CD8-positive, alpha-beta memory T cell (primary cell): ENCODE results near the gene ZNF614. TPM values are rescaled to one million over a fixed set of nuclear protein-coding genes. Genes with fewer than 3 reads are reported as not detected.
"Not testable (repeated sequence)": the region's sequence is repeated elsewhere in the genome, so short reads cannot be mapped to it uniquely, and the experiment has no call there.

ENCODE experiments used
- CTCF ChIA-PET: fragments of 350-600 bp; sonication (Branson Sonifier 250); formaldehyde crosslinking; loops from one replicate; lab custom pipeline; 2021; ENCODE audit warnings: antibody characterized with exemption; lab: Charles Lee
- POLR2A ChIA-PET: fragments of 350-600 bp; sonication (Branson Sonifier 250); formaldehyde crosslinking; loops from one replicate; lab custom pipeline; 2021; ENCODE audit warnings: antibody characterized with exemption; lab: Charles Lee
- DNase-seq, 5 donors: peaks; one replicate each; pipeline versions ENCODE4 v3.0.0 to v3.0.0-alpha.2; 2020 to 2022; ENCODE audit warnings: mixed read lengths in 1 of 5
- H3K27ac ChIP-seq: one replicate; pipeline ENCODE4 v1.7.0; 2013; ENCODE audit warnings: low read depth, mild to moderate bottlenecking, low read length, moderate library complexity
- H3K27me3 ChIP-seq: 2 replicates; pipeline ENCODE4 v1.7.0; 2013; ENCODE audit warnings: low read length, mild to moderate bottlenecking; ENCODE audit not compliant: insufficient read depth, poor library complexity, severe bottlenecking
- H3K36me3 ChIP-seq: 2 replicates; pipeline ENCODE4 v1.7.0; 2013; ENCODE audit warnings: mild to moderate bottlenecking, low read length, moderate library complexity; ENCODE audit not compliant: insufficient read depth
- H3K4me1 ChIP-seq: 2 replicates; pipeline ENCODE4 v1.7.0; 2013; ENCODE audit warnings: mild to moderate bottlenecking, low read length, moderate library complexity; ENCODE audit not compliant: insufficient read depth
- H3K4me3 ChIP-seq: 2 replicates; pipeline ENCODE4 v1.7.0; 2013; ENCODE audit warnings: mild to moderate bottlenecking, low read length
- H3K9me3 ChIP-seq: 2 replicates; pipeline ENCODE4 v1.7.0; 2013; ENCODE audit warnings: mild to moderate bottlenecking, low read length
- H3K27ac Mint-ChIP-seq, 8 donors: one replicate each; pipeline ENCODE4 v1.8.0; 2020 to 2021; ENCODE audit warnings: mixed read lengths in 8 of 8, mild to moderate bottlenecking in 6 of 8, inconsistent platforms in 3 of 8, moderate library complexity in 3 of 8
- H3K27me3 Mint-ChIP-seq, 2 donors: one replicate each; pipeline ENCODE4 v1.8.0; 2020 to 2021; ENCODE audit warnings: mixed read lengths in 2 of 2, mild to moderate bottlenecking in 1 of 2, moderate library complexity in 1 of 2
- H3K36me3 Mint-ChIP-seq, 3 donors: one replicate each; pipeline ENCODE4 v1.8.0; 2020 to 2021; ENCODE audit warnings: mixed read lengths in 3 of 3, inconsistent platforms in 1 of 3, mild to moderate bottlenecking in 1 of 3
- H3K4me1 Mint-ChIP-seq, 3 donors: one replicate each; pipeline ENCODE4 v1.8.0; 2020 to 2021; ENCODE audit warnings: mixed read lengths in 3 of 3, inconsistent platforms in 1 of 3, mild to moderate bottlenecking in 1 of 3
- H3K4me3 Mint-ChIP-seq, 7 donors: one replicate each; pipeline ENCODE4 v1.8.0; 2020 to 2021; ENCODE audit warnings: mixed read lengths in 7 of 7, mild to moderate bottlenecking in 6 of 7, moderate library complexity in 4 of 7, inconsistent platforms in 2 of 7
- H3K9me3 Mint-ChIP-seq, 5 donors: one replicate each; pipeline ENCODE4 v1.8.0; 2020 to 2022; ENCODE audit warnings: mixed read lengths in 5 of 5, mild to moderate bottlenecking in 3 of 5, moderate library complexity in 2 of 5, inconsistent platforms in 1 of 5
- polyA plus RNA-seq: library from polyadenylated mRNA; unstranded; fragments of 300-500 nt; fragmentation: Illumina TruSeq; gene quantifications from one replicate; pipeline ENCODE4 v1.2.3, GENCODE V29; 2021
- total RNA-seq, 2 experiments: library from RNA; stranded (reverse); gene quantifications; one replicate each; pipeline ENCODE4 v1.2.3, GENCODE V29; 2021

ZNF614 gene
- total RNA-seq = 10 to 100 TPM; 12.3 to 13.0 TPM
- polyA plus RNA-seq = 7.2 TPM

- Mint-ChIP-seq H3K4me1 (peaks cover 22 to 36% (median 34%) of the 10 kb centered on the region in 3 donors), H3K27ac (peak within 1 kb of the TSS; percentile 90 to 99 (median 96)), H3K36me3 (peaks cover 25 to 64% (median 58%) of the 10 kb centered on the region in 3 donors), H3K27me3 (no peaks in the 10 kb centered on the region), H3K4me3 (peak within 1 kb of the TSS; percentile 87 to 98 (median 92)), H3K9me3 (peaks cover 35 to 80% (median 68%) of the 10 kb centered on the region in 5 donors)
- POLR2A ChIA-PET = interaction anchor here (0.7 to 1.6 kb wide), 4 partner anchors 20 to 41 kb away, joined by 3 to 12 read pairs (median 4); partner anchors contain the start of genes ZNF350, ZNF432 and ZNF615
- Histone ChIP-seq H3K27me3 (no peaks in the 10 kb centered on the region), H3K36me3 (peaks cover 23% of the 10 kb centered on the region), H3K4me1 (peaks cover 11% of the 10 kb centered on the region), H3K9me3 (peaks cover 52% of the 10 kb centered on the region), H3K4me3 (peak within 1 kb of the TSS; percentile 99), H3K27ac (peak within 1 kb of the TSS; percentile 96)
- peak; percentile 64 to 91 (median 85) for DNase-seq
- CTCF ChIA-PET = interaction anchor here (1.5 kb wide), 1 partner anchor 20 kb away, joined by 5 read pairs; the partner anchor contains the start of gene ZNF432
Observed at GRCh38 chr19:52028027-52028779, at the start of gene ZNF614. Gene ZNF614, minus strand, starts transcription at chr19:52028379. Its CDS starts 2,634 bp downstream, at chr19:52025745.

GRCh38 chr19:52070496-52070895 lies 42.3 kb upstream of the ZNF614 start:
- H3K27me3 ChIP-seq = no peaks in the 10 kb centered on the region
- Mint-ChIP-seq H3K36me3 (peaks cover 74 to 99% (median 96%) of the 10 kb centered on the region in 3 donors), H3K4me3 (peak overlapping the region in 2 of 7 donors; percentile 39 to 51), H3K27ac (no peak overlapping the region), H3K9me3 (peaks cover 65 to 100% (median 99%) of the 10 kb centered on the region in 5 donors), H3K4me1 (peaks cover 0 to 16% (median 4%) of the 10 kb centered on the region in 3 donors), H3K27me3 (no peaks in the 10 kb centered on the region)
- peaks cover 69% of the 10 kb centered on the region for H3K9me3 ChIP-seq
- no peak overlapping the region for H3K27ac ChIP-seq
- no peak for DNase-seq
- ChIA-PET POLR2A (no interaction called here), CTCF (no interaction called here)
- H3K4me3 ChIP-seq = no peak overlapping the region
- peaks cover 53% of the 10 kb centered on the region for H3K36me3 ChIP-seq
- no peaks in the 10 kb centered on the region for H3K4me1 ChIP-seq

GRCh38 chr19:52069653-52070052 lies 41.5 kb upstream of the ZNF614 start:
- no peak overlapping the region for H3K27ac ChIP-seq

GRCh38 chr19:52066258-52066863 lies 38.2 kb upstream of the ZNF614 start:
- peaks cover 42 to 89% (median 80%) of the 10 kb centered on the region in 3 donors for H3K36me3 Mint-ChIP-seq
- no peak overlapping the region for H3K4me3 Mint-ChIP-seq
- DNase-seq = no peak
- ChIA-PET POLR2A (no interaction called here), CTCF (no interaction called here)
- no peak overlapping the region for H3K27ac Mint-ChIP-seq
- no peaks in the 10 kb centered on the region for H3K27me3 Mint-ChIP-seq
- peaks cover 47% of the 10 kb centered on the region for H3K36me3 ChIP-seq
- no peak overlapping the region for H3K27ac ChIP-seq
- H3K9me3 Mint-ChIP-seq = peaks cover 42 to 96% (median 95%) of the 10 kb centered on the region in 5 donors
- H3K4me1 ChIP-seq = no peaks in the 10 kb centered on the region
- peaks cover 80% of the 10 kb centered on the region for H3K9me3 ChIP-seq
- H3K4me3 ChIP-seq = peak overlapping the region; percentile 7
- H3K27me3 ChIP-seq = no peaks in the 10 kb centered on the region
- peaks cover 0 to 10% (median 4%) of the 10 kb centered on the region in 3 donors for H3K4me1 Mint-ChIP-seq

More at GRCh38 chr19:52069653-52070052, 41.5 kb upstream of the ZNF614 start:
- Mint-ChIP-seq H3K4me1 (peaks cover 0 to 10% (median 4%) of the 10 kb centered on the region in 3 donors), H3K9me3 (peaks cover 62 to 100% (median 99%) of the 10 kb centered on the region in 5 donors), H3K4me3 (no peak overlapping the region), H3K36me3 (peaks cover 69 to 99% (median 95%) of the 10 kb centered on the region in 3 donors), H3K27me3 (no peaks in the 10 kb centered on the region), H3K27ac (no peak overlapping the region)
- POLR2A ChIA-PET = no interaction called here
- CTCF ChIA-PET = no interaction called here
- Histone ChIP-seq H3K4me3 (no peak overlapping the region), H3K36me3 (peaks cover 48% of the 10 kb centered on the region), H3K9me3 (peaks cover 71% of the 10 kb centered on the region), H3K4me1 (no peaks in the 10 kb centered on the region), H3K27me3 (no peaks in the 10 kb centered on the region)
- DNase-seq = no peak

GRCh38 chr19:52065399-52065798 lies 37.2 kb upstream of the ZNF614 start:
- H3K36me3 ChIP-seq = peaks cover 38% of the 10 kb centered on the region
- peaks cover 32 to 87% (median 77%) of the 10 kb centered on the region in 3 donors for H3K36me3 Mint-ChIP-seq
- H3K27me3 ChIP-seq = no peaks in the 10 kb centered on the region
- H3K4me1 ChIP-seq = no peaks in the 10 kb centered on the region
- peaks cover 33 to 96% (median 95%) of the 10 kb centered on the region in 5 donors for H3K9me3 Mint-ChIP-seq
- no peak overlapping the region for H3K4me3 Mint-ChIP-seq
- H3K27ac Mint-ChIP-seq = no peak overlapping the region
- H3K27me3 Mint-ChIP-seq = no peaks in the 10 kb centered on the region
- POLR2A ChIA-PET = no interaction called here
- peaks cover 80% of the 10 kb centered on the region for H3K9me3 ChIP-seq
- CTCF ChIA-PET = no interaction called here
- no peak for DNase-seq
- peak overlapping the region; percentile 30 for H3K4me3 ChIP-seq
- no peak overlapping the region for H3K27ac ChIP-seq
- H3K4me1 Mint-ChIP-seq = peaks cover 0 to 10% (median 2%) of the 10 kb centered on the region in 3 donors

GRCh38 chr19:52056480-52056879 lies 28.3 kb upstream of the ZNF614 start:
- Mint-ChIP-seq H3K36me3 (peaks cover 8 to 82% (median 52%) of the 10 kb centered on the region in 3 donors), H3K9me3 (peaks cover 27 to 95% (median 93%) of the 10 kb centered on the region in 5 donors)
- H3K36me3 ChIP-seq, H3K4me1 Mint-ChIP-seq, H3K27ac Mint-ChIP-seq, POLR2A ChIA-PET, DNase-seq, CTCF ChIA-PET, H3K4me1 ChIP-seq, H3K27ac ChIP-seq, H3K4me3 ChIP-seq, H3K27me3 Mint-ChIP-seq, H3K4me3 Mint-ChIP-seq, H3K27me3 ChIP-seq: not testable (repeated sequence)
- peaks cover 17% of the 10 kb centered on the region for H3K9me3 ChIP-seq

GRCh38 chr19:52051736-52052135 lies 23.6 kb upstream of the ZNF614 start:
- H3K27me3 ChIP-seq, DNase-seq, POLR2A ChIA-PET, H3K27ac ChIP-seq, CTCF ChIA-PET, H3K27me3 Mint-ChIP-seq, H3K4me3 Mint-ChIP-seq, H3K36me3 ChIP-seq, H3K4me3 ChIP-seq: not testable (repeated sequence)
- Histone ChIP-seq H3K4me1 (peaks cover 12% of the 10 kb centered on the region), H3K9me3 (peaks cover 11% of the 10 kb centered on the region)
- H3K27ac Mint-ChIP-seq = peak overlapping the region in 1 of 8 donors; percentile 29
- H3K4me1 Mint-ChIP-seq = peaks cover 21 to 29% (median 22%) of the 10 kb centered on the region in 3 donors
- peaks cover 25 to 69% (median 56%) of the 10 kb centered on the region in 5 donors for H3K9me3 Mint-ChIP-seq
- H3K36me3 Mint-ChIP-seq = peaks cover 15 to 67% (median 48%) of the 10 kb centered on the region in 3 donors
